Measurements from ENCODE around the gene RNASET2.

DNA sequence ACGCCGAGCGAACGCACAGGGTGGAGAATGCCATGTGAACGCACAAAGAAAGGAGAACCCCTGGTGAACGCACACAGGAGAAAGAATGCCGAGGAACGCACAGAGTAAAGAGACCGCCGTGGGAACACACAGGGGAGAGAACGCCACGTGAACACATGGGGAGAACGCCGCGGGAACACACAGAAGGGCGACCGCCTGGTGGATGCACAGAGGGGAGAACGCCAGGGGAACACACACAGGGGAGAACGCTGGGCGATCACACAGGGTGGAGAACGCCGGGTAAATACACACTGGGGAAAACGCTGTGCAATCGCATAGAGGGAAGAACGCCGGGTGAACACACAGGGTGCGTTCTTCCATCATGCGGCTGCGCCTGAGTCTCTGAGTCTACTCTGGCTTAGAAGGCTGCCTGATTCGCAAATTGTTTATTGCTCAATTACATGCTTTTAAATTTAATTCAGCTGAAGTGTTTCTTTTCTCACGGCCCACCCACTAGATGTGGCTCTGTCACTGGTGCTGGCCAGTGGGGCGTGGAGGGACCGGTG, 54.1 kb downstream of the RNASET2 start:
- TF ChIP-seq EZH2 (IDR thresholded peaks at IDR 0.05; ENCODE audit: insufficient read depth, low read length): no peak
- TF ChIP-seq, protein P1, sequence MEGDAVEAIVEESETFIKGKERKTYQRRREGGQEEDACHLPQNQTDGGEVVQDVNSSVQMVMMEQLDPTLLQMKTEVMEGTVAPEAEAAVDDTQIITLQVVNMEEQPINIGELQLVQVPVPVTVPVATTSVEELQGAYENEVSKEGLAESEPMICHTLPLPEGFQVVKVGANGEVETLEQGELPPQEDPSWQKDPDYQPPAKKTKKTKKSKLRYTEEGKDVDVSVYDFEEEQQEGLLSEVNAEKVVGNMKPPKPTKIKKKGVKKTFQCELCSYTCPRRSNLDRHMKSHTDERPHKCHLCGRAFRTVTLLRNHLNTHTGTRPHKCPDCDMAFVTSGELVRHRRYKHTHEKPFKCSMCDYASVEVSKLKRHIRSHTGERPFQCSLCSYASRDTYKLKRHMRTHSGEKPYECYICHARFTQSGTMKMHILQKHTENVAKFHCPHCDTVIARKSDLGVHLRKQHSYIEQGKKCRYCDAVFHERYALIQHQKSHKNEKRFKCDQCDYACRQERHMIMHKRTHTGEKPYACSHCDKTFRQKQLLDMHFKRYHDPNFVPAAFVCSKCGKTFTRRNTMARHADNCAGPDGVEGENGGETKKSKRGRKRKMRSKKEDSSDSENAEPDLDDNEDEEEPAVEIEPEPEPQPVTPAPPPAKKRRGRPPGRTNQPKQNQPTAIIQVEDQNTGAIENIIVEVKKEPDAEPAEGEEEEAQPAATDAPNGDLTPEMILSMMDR (IDR thresholded peaks at IDR 0.05; ENCODE audit: insufficient read depth, low read depth, low read length): no peak

All from astrocyte (in vitro differentiated cells and primary cell).